ENCODE measurements around the gene NTM.

GRCh38 chr11:131546218-131546895, 175.9 kb downstream of the NTM start:
- TF ChIP-seq CTCF (IDR thresholded peaks at IDR 0.05) (no peak), EP300 (IDR thresholded peaks at IDR 0.05) (no peak)
